ENCODE results near the gene NARS2. TPM values are rescaled to one million over a fixed set of nuclear protein-coding genes. Genes with fewer than 3 reads are reported as not detected.

The NARS2 gene
- polyA plus RNA-seq, 1 experiment: 18.4 TPM

DNA sequence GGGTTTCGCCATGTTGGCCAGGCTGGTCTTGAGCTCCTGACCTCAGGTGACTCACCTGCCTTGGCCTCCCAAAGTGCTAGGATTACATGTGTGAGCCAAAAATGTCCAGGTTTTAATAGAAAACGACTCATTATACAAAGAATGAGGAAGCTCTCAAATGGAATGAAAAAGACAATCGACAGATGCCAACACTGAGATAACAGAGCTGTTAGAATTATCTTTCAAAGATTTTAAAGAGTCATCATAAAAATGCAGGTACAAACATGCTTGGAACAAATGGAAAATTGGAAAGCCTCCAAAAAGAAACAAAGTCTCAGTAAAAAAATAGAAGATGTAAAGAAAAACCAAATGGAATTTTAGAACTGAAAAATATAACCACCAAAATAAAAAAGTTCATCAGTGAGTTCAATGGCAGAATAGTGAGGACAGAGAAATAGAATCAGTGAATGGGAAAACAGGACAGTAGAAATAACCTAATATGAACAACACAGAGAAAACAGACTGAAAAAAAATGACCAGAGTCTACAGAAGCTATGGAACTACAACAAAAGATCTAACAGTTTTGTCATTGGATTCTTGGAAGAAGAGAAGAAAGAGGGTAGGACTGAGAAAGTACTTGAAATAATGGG lies 168.0 kb downstream of the NARS2 start:
- Histone ChIP-seq H3K27ac (ENCODE audit: low read depth, low read length) (no peak overlapping the region), H3K9me3 (ENCODE audit: control insufficient read depth, insufficient read depth, low read length) (peaks cover 15% of the 10 kb centered on the region), H3K27me3 (ENCODE audit: control insufficient read depth, insufficient read depth, low read length) (no peaks in the 10 kb centered on the region), H3K4me3 (ENCODE audit: low read depth, low read length) (no peak overlapping the region)
- POLR2A ChIA-PET: no interaction called here
- CTCF ChIA-PET: interaction anchor here (1.0 kb wide), 1 partner anchor 9 kb away, joined by 4 read pairs; no protein-coding TSS in a partner anchor
- TF ChIP-seq, protein P1, sequence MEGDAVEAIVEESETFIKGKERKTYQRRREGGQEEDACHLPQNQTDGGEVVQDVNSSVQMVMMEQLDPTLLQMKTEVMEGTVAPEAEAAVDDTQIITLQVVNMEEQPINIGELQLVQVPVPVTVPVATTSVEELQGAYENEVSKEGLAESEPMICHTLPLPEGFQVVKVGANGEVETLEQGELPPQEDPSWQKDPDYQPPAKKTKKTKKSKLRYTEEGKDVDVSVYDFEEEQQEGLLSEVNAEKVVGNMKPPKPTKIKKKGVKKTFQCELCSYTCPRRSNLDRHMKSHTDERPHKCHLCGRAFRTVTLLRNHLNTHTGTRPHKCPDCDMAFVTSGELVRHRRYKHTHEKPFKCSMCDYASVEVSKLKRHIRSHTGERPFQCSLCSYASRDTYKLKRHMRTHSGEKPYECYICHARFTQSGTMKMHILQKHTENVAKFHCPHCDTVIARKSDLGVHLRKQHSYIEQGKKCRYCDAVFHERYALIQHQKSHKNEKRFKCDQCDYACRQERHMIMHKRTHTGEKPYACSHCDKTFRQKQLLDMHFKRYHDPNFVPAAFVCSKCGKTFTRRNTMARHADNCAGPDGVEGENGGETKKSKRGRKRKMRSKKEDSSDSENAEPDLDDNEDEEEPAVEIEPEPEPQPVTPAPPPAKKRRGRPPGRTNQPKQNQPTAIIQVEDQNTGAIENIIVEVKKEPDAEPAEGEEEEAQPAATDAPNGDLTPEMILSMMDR (IDR thresholded peaks at IDR 0.05; ENCODE audit: low read depth, low read length): no peak
- DNase-seq (ENCODE audit: low read depth, low spot score): no peak

DNA sequence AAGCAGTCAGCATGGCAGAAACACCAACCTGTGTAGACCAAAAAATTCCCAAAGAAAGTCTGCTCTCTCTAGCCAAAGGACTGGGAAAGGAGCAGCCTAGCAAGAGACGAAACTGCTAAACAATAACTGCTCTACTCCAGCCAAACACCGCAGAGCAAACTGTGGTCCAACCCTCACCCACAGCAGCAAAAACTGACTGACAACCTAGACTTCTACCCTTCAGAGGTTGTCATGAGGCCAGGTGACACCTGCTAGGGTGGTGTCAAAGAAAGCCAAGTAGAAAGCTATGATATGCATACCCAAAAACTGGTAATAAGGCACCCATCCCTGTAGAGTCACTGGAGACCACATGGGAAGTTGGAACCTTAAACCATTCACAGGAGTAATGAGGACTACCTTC lies 168.9 kb downstream of the NARS2 start:
- TF ChIP-seq, protein P1 (IDR thresholded peaks at IDR 0.05; ENCODE audit: low read depth, low read length): no peak
- Histone ChIP-seq H3K9me3 (ENCODE audit: control insufficient read depth, insufficient read depth, low read length) (peaks cover 14% of the 10 kb centered on the region), H3K27ac (ENCODE audit: low read depth, low read length) (no peak overlapping the region), H3K4me3 (ENCODE audit: low read depth, low read length) (no peak overlapping the region), H3K27me3 (ENCODE audit: control insufficient read depth, insufficient read depth, low read length) (no peaks in the 10 kb centered on the region)
- DNase-seq (ENCODE audit: low read depth, low spot score): no peak
- ChIA-PET POLR2A (no interaction called here), CTCF (interaction anchor here (0.6 to 1.3 kb wide), 2 partner anchors 10 to 17 kb away, joined by 5 to 9 read pairs; no protein-coding TSS in a partner anchor)

- TF ChIP-seq, protein P1 (IDR thresholded peaks at IDR 0.05; ENCODE audit: low read depth, low read length): no peak
- peaks cover 2% of the 10 kb centered on the region; the same call in 1 of the 2 replicates for H3K9me3 ChIP-seq (ENCODE audit: control insufficient read depth, insufficient read depth, low read length)
- ChIA-PET CTCF (interaction anchor here (1.0 to 1.5 kb wide), 2 partner anchors 10 to 12 kb away, joined by 3 to 5 read pairs; no protein-coding TSS in a partner anchor), POLR2A (no interaction called here)
- no peak for DNase-seq (ENCODE audit: low read depth, low spot score)
- no peaks in the 10 kb centered on the region for H3K27me3 ChIP-seq (ENCODE audit: control insufficient read depth, insufficient read depth, low read length)
- H3K4me3 ChIP-seq (ENCODE audit: low read depth, low read length): no peak overlapping the region
- H3K27ac ChIP-seq (ENCODE audit: low read depth, low read length): no peak overlapping the region
These were observed 170.9 kb downstream of the NARS2 start for GRCh38 chr11:78403781-78404180.

GRCh38 chr11:78402847-78403246 lies 171.8 kb downstream of the NARS2 start:
- CTCF ChIA-PET: interaction anchor here (1.5 kb wide), 1 partner anchor 12 kb away, joined by 5 read pairs; no protein-coding TSS in a partner anchor
- DNase-seq (ENCODE audit: low read depth, low spot score): no peak
- no peak overlapping the region for H3K4me3 ChIP-seq (ENCODE audit: low read depth, low read length)
- peaks cover 2% of the 10 kb centered on the region; the same call in 1 of the 2 replicates for H3K9me3 ChIP-seq (ENCODE audit: control insufficient read depth, insufficient read depth, low read length)
- POLR2A ChIA-PET: no interaction called here
- TF ChIP-seq, protein P1 (IDR thresholded peaks at IDR 0.05; ENCODE audit: low read depth, low read length): no peak
- H3K27ac ChIP-seq (ENCODE audit: low read depth, low read length): no peak overlapping the region
- no peaks in the 10 kb centered on the region for H3K27me3 ChIP-seq (ENCODE audit: control insufficient read depth, insufficient read depth, low read length)

GRCh38 chr11:78400702-78401101 lies 174.0 kb downstream of the NARS2 start:
- CTCF ChIA-PET: interaction anchor here (0.7 to 1.3 kb wide), 2 partner anchors 164 to 262 kb away, joined by 3 read pairs; no protein-coding TSS in a partner anchor
- POLR2A ChIA-PET: no interaction called here
- H3K27me3 ChIP-seq (ENCODE audit: control insufficient read depth, insufficient read depth, low read length): no peaks in the 10 kb centered on the region
- H3K4me3 ChIP-seq (ENCODE audit: low read depth, low read length): no peak overlapping the region
- TF ChIP-seq, protein P1 (IDR thresholded peaks at IDR 0.05; ENCODE audit: low read depth, low read length): no peak
- H3K9me3 ChIP-seq (ENCODE audit: control insufficient read depth, insufficient read depth, low read length): no peaks in the 10 kb centered on the region
- DNase-seq (ENCODE audit: low read depth, low spot score): no peak
- H3K27ac ChIP-seq (ENCODE audit: low read depth, low read length): no peak overlapping the region

Measured in AG04450 (cell line).